Measurements from ENCODE around the gene PDZD4.

The PDZD4 gene

DNA sequence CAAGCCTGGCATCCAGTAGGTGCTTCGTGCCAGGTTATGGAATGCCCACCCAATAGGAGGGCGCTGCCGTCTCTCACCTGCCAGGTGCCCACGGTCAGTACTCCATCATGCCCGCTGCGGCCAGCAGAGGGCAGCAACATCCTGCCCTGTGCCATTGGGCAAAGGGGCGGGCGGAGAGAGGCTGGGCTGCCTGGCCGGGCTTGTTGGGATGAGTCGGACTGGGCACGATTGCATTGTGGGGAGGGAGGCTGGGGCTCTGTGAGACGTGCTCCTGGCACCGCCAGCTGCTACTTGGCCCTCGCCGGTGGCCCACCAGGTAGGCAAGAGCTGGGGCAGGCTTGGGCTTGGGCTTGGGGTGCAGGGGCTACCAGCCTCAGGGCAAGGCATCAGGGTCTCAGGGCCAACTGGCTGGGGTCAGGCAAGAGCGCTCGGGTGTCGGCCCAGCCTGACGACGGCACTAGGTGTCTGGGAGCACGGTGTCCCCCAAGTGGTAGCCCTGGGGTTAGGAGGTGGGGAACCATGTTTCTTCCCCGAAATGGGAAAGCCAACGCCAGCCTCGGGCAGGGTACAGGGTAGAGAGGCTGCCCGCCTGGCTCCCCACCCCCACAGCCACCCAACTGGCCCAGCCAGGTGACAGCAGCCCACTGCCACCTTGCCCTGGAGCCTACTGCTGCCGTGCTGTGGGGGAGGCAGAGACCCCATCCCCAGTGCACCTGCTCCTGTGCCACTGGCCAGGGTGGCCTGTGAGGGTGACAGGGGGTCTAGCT lies 66.2 kb downstream of the PDZD4 start, which contains the start of gene PLXNB3:
TSS of gene PLXNB3 (plus strand) at position 261 of the 767 bp plus-strand sequence. CDS start 1,287 bp downstream, outside the sequence.
- Mint-ChIP-seq H3K27me3 (no peaks in the 10 kb centered on the region), H3K9me3 (no peaks in the 10 kb centered on the region), H3K4me3 (no peak within 1 kb of the TSS), H3K27ac (no peak within 1 kb of the TSS), H3K4me1 (peaks cover 17% of the 10 kb centered on the region), H3K36me3 (ENCODE audit: low read depth) (no peaks in the 10 kb centered on the region)
- peak; percentile 67 for ATAC-seq
- DNase-seq = peak; percentile 79

DNA sequence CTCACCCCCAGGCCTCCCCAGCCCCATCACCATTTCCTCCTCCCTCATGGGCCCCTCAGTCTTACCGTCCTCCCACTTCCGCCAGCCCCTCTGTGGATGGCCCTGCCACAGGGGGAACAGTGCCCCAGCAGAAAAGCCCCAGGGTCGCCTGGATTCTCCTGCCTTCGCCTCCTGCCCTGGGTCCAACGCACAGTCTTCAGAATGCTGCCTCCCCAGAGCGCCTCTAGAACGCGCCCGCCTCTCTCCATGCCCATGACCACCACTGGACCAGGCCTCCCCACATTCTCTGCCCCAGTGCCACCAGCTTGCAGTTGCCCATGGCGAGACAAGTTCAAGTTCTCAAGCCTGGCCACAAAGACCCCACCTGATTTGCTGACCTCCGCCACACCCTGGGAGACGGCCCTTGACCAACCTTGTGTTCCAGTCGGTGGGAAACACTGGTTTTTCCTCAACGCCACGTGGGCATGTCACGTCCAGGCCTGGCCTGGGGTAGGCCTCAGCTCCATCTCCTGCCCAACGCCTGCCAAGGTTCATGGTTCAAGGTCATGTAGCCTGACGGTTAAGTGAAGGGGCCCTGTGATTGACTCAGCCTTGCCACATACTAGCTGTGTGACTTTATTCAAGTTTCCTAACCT lies 66.9 kb downstream of the PDZD4 start:
- no peak overlapping the region for H3K4me3 Mint-ChIP-seq
- H3K27me3 Mint-ChIP-seq = no peaks in the 10 kb centered on the region
- peaks cover 17% of the 10 kb centered on the region for H3K4me1 Mint-ChIP-seq
- DNase-seq = no peak
- no peaks in the 10 kb centered on the region for H3K9me3 Mint-ChIP-seq
- ATAC-seq = no peak
- no peak overlapping the region for H3K27ac Mint-ChIP-seq
- H3K36me3 Mint-ChIP-seq (ENCODE audit: low read depth) = no peaks in the 10 kb centered on the region

DNA sequence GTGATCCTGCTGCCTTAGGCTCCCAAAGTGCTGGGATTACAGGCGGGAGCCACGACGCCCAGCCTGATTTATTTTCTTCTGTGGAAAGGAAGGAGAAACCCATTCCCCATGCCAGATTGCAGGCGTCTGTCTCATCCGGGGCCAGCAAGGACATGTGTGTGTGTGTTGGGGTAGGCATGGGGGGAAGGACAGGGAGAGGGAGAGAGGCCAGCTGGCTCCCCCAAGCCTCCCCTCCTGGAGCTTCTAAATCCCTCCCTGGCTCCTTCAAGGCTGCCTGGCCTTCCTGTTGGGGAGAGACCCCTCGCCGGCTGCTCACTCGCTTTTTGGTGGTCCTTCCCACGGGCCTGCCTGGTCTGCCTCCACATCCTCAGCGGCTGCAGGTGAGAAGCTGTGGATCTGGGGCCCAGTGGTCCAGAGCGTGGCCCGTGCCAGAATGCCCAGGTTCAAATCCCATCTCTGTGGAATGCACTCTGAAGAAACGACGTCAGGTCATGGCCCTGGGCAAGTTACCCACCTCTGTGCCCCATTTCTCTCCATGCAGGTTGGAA lies 67.6 kb downstream of the PDZD4 start:
- H3K27me3 Mint-ChIP-seq = no peaks in the 10 kb centered on the region
- H3K4me3 Mint-ChIP-seq = no peak overlapping the region
- no peak for ATAC-seq
- no peaks in the 10 kb centered on the region for H3K9me3 Mint-ChIP-seq
- peaks cover 13% of the 10 kb centered on the region for H3K4me1 Mint-ChIP-seq
- no peaks in the 10 kb centered on the region for H3K36me3 Mint-ChIP-seq (ENCODE audit: low read depth)
- DNase-seq = no peak
- H3K27ac Mint-ChIP-seq = no peak overlapping the region

DNA sequence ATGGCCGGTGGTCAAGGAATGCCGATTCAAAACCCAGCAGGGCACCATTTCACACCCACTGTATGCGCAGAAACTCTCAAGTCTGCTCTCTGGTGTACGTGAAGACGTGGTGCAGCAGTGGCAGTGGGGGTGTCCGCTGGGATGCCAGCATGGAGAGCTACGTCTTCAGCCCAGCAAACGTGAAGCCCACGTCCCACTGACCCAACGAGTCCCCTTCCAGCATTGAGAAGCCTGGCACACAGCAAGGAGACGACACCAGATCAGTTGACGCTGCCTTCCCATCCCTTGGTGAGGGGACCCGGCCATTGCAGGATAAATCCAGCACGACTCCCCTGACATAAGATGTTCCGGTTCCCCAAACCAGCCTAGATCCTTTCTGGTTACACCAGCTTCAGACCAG lies 68.5 kb downstream of the PDZD4 start:
- Mint-ChIP-seq H3K36me3 (ENCODE audit: low read depth) (no peaks in the 10 kb centered on the region), H3K4me3 (no peak overlapping the region), H3K9me3 (no peaks in the 10 kb centered on the region), H3K4me1 (peaks cover 12% of the 10 kb centered on the region), H3K27ac (no peak overlapping the region), H3K27me3 (no peaks in the 10 kb centered on the region)
- no peak for ATAC-seq
- no peak for DNase-seq

DNA sequence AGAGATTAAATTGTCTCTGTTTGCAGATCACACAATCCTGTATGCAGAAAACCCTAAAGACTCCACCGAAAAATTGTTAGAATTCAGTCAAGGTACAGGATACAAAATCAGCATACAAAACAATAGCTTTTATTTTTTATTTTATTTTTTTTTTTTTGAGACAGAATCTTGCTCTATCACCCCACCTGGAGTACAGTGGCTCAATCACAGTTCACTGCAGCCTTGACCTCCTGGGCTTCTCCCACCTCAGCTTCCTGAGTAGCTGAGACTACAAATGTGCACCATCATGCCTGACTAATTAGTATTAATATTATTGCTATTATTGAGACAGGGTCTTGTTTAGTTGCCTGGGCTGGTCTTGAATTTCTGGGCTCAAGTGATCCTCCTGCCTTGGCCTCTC lies 75.2 kb downstream of the PDZD4 start:
- H3K9me3 Mint-ChIP-seq = no peaks in the 10 kb centered on the region
- no peaks in the 10 kb centered on the region for H3K4me1 Mint-ChIP-seq
- no peak overlapping the region for H3K27ac Mint-ChIP-seq
- no peak for DNase-seq
- ATAC-seq = no peak
- no peaks in the 10 kb centered on the region for H3K27me3 Mint-ChIP-seq
- no peak overlapping the region for H3K4me3 Mint-ChIP-seq
- no peaks in the 10 kb centered on the region for H3K36me3 Mint-ChIP-seq (ENCODE audit: low read depth)
